T47D (cell line): ENCODE measurements around the gene ZDHHC19.
"Not testable (repeated sequence)": the region's sequence is repeated elsewhere in the genome, so short reads cannot be mapped to it uniquely, and the experiment has no call there.

ENCODE experiments used
- DNase-seq, 2 experiments: peaks; one replicate each; pipeline versions ENCODE4 v3.0.0 to v3.0.0-alpha.2; 2011 to 2012; ENCODE audit warnings: low read depth in 1 of 2, low spot score in 1 of 2
- JUND ChIP-seq: IDR thresholded peaks from 2 replicates; pipeline ENCODE4 v1.6.1; 2012; ENCODE audit warnings: low read depth
- in situ Hi-C: cut with HindIII; loops from 2 replicates; pipeline ENCODE4 v1.10.0; 2016; ENCODE audit warnings: low sequenced_read_pairs, low pct_unique_long_range_greater_than_20kb

Gene ZDHHC19

GRCh38 chr3:196207159-196207832, 3.9 kb downstream of the ZDHHC19 start:
- DNase-seq, result no peak
- in situ Hi-C loops, result no loop called here
- TF ChIP-seq JUND, result no peak

GRCh38 chr3:196205442-196206205, 5.6 kb downstream of the ZDHHC19 start:
- DNase-seq, in situ Hi-C loops: not testable (repeated sequence)

GRCh38 chr3:196203846-196204245, 7.4 kb downstream of the ZDHHC19 start:
- no peak for DNase-seq
- in situ Hi-C loops, result no loop called here

GRCh38 chr3:196202516-196202970, 8.7 kb downstream of the ZDHHC19 start:
- in situ Hi-C loops, result no loop called here
- no peak for TF ChIP-seq JUND
- no peak for DNase-seq

More at GRCh38 chr3:196203846-196204245, 7.4 kb downstream of the ZDHHC19 start:
- TF ChIP-seq JUND, result no peak

- TF ChIP-seq JUND, result no peak
- peak; percentile 78 to 91 for DNase-seq
- in situ Hi-C loops, result no loop called here
Observed at GRCh38 chr3:196198771-196199753, 12.1 kb downstream of the ZDHHC19 start.

- in situ Hi-C loops, result no loop called here
- DNase-seq, result no peak
- no peak for TF ChIP-seq JUND
Observed at GRCh38 chr3:196198081-196198675, 13.0 kb downstream of the ZDHHC19 start.

GRCh38 chr3:196197524-196197923, 13.7 kb downstream of the ZDHHC19 start:
- in situ Hi-C loops, result no loop called here
- no peak for TF ChIP-seq JUND
- DNase-seq, result no peak

GRCh38 chr3:196195664-196196265, 15.4 kb downstream of the ZDHHC19 start:
- in situ Hi-C loops, result no loop called here
- TF ChIP-seq JUND, result no peak
- no peak for DNase-seq

GRCh38 chr3:196194542-196194915, 16.7 kb downstream of the ZDHHC19 start:
- no peak for TF ChIP-seq JUND
- no peak for DNase-seq
- in situ Hi-C loops, result no loop called here

GRCh38 chr3:196193736-196194541, 17.3 kb downstream of the ZDHHC19 start:
- DNase-seq, result no peak
- in situ Hi-C loops, result no loop called here
- no peak for TF ChIP-seq JUND

- in situ Hi-C loops, result no loop called here
- DNase-seq, result no peak
- TF ChIP-seq JUND, result no peak
Observed at GRCh38 chr3:196193133-196193735, 18.0 kb downstream of the ZDHHC19 start.
